Sigmoid colon (tissue), 7 donors: Measurements from ENCODE around the gene EEA1. TPM values are rescaled to one million over a fixed set of nuclear protein-coding genes. Genes with fewer than 3 reads are reported as not detected.
"Not testable (repeated sequence)": the region's sequence is repeated elsewhere in the genome, so short reads cannot be mapped to it uniquely, and the experiment has no call there.

Source experiments
- DNase-seq: peaks from one replicate; pipeline ENCODE4 v3.0.0-alpha.2; 2019
- H3K27ac ChIP-seq, 4 donors: fragments of 200-600 bp; sonication (generic); one replicate each; pipeline ENCODE4 v1.5.1; 2016 to 2019; ENCODE audit warnings: mild to moderate bottlenecking in 1 of 4
- H3K27me3 ChIP-seq, 3 donors: fragments of 200-600 bp; sonication (generic); one replicate each; pipeline ENCODE4 v1.5.1; 2019; ENCODE audit warnings: mild to moderate bottlenecking in 1 of 3
- H3K36me3 ChIP-seq, 4 donors: fragments of 200-600 bp; sonication (generic); one replicate each; pipeline ENCODE4 v1.5.1; 2016 to 2019
- H3K4me1 ChIP-seq, 4 donors: fragments of 200-600 bp; sonication (generic); one replicate each; pipeline ENCODE4 v1.5.1; 2017 to 2019
- H3K4me3 ChIP-seq, 4 donors: fragments of 200-600 bp; sonication (generic); one replicate each; pipeline ENCODE4 v1.5.1; 2017 to 2019; ENCODE audit warnings: mild to moderate bottlenecking in 2 of 4, moderate library complexity in 1 of 4
- H3K9me3 ChIP-seq, 4 donors: fragments of 200-600 bp in 3 of 4; sonication (generic) in 3 of 4; one replicate each; pipeline versions ENCODE4 v1.5.1 to v1.6.1; 2013 to 2019
- CTCF ChIP-seq, 4 experiments: fragments of 450-650 bp in 3 of 4; fragments of 200-600 bp in 1 of 4; IDR thresholded peaks; one replicate each; pipeline ENCODE4 v1.5.1; 2016 to 2019; ENCODE audit warnings: antibody characterized with exemption in 4 of 4, mild to moderate bottlenecking in 3 of 4, moderate library complexity in 2 of 4
- EP300 ChIP-seq, 4 donors: sonication (generic); formaldehyde crosslinking; IDR thresholded peaks; one replicate each; pipeline ENCODE4 v1.6.1; 2017; ENCODE audit warnings: antibody characterized with exemption in 4 of 4
- POLR2A ChIP-seq, 2 donors: fragments of 450-650 bp; IDR thresholded peaks; one replicate each; pipeline ENCODE4 v1.6.1; 2016; ENCODE audit warnings: antibody characterized with exemption in 2 of 2, mild to moderate bottlenecking in 2 of 2, moderate library complexity in 2 of 2
- POLR2AphosphoS5 ChIP-seq, 4 donors: sonication (generic); formaldehyde crosslinking; IDR thresholded peaks; one replicate each; pipeline ENCODE4 v1.6.1; 2017; ENCODE audit warnings: antibody characterized with exemption in 4 of 4
- WGBS, 2 donors: extraction: QIAGEN DNeasy Blood & Tissue Kit; methylation state at CpG; one replicate each; pipeline ENCODE4 v1.1.7; 2013; 5-methylcytosine and 5-hydroxymethylcytosine counted together
- intact Hi-C: fragments of 100-400 bp; cut with DNase I; formaldehyde crosslinking; loops from one replicate; pipeline ENCODE4 v1.15.1; 2023
- polyA plus RNA-seq, 3 donors: library from polyadenylated mRNA; stranded (reverse); fragments of 200-250 nt; gene quantifications; one replicate each; pipeline ENCODE4 v1.2.3, GENCODE V29; 2013
- total RNA-seq, 4 donors: library from RNA; depleted of rRNA; stranded (reverse); fragments of >200 nt; gene quantifications; one replicate each; pipeline ENCODE4 v1.1.0, GENCODE V29; 2016
- donor health status: healthy with polysubstance abuse.
- donor health status: Bipolar disorder and iron deficiency.
- donor health status: healthy.

Gene EEA1
- total and polyA plus RNA-seq, 7 donors, result 3.0 to 40.2 (median 17.9) TPM

- H3K9me3 ChIP-seq, result no peaks in the 10 kb centered on the region
- WGBS, 2 donors, result 78 to 81% methylated on average over 3 of the region's 3 CpGs
- no peak for TF ChIP-seq POLR2A (IDR thresholded peaks at IDR 0.05)
- TF ChIP-seq CTCF (IDR thresholded peaks at IDR 0.05), result no peak
- no peak for TF ChIP-seq EP300 (IDR thresholded peaks at IDR 0.05)
- TF ChIP-seq POLR2AphosphoS5 (IDR thresholded peaks at IDR 0.05), result no peak
- H3K27me3 ChIP-seq, result no peaks in the 10 kb centered on the region
- H3K36me3 ChIP-seq, result peaks cover 0 to 59% (median 6%) of the 10 kb centered on the region in 4 donors
- no peaks in the 10 kb centered on the region for H3K4me1 ChIP-seq
- H3K27ac ChIP-seq, result no peak overlapping the region
- intact Hi-C loops, result no loop called here
- no peak for DNase-seq
- no peak overlapping the region for H3K4me3 ChIP-seq
Measured at GRCh38 chr12:92802906-92803305, 126.2 kb downstream of the EEA1 start.

GRCh38 chr12:92796650-92797049 lies 132.4 kb downstream of the EEA1 start:
- H3K9me3 ChIP-seq, result no peaks in the 10 kb centered on the region
- H3K4me3 ChIP-seq, result no peak overlapping the region
- H3K27me3 ChIP-seq, result no peaks in the 10 kb centered on the region
- intact Hi-C loops, result no loop called here
- H3K4me1 ChIP-seq, result no peaks in the 10 kb centered on the region
- no peak for DNase-seq
- peaks cover 0 to 56% (median 2%) of the 10 kb centered on the region in 4 donors for H3K36me3 ChIP-seq
- H3K27ac ChIP-seq, result no peak overlapping the region
- TF ChIP-seq CTCF (IDR thresholded peaks at IDR 0.05), result no peak
- TF ChIP-seq EP300 (IDR thresholded peaks at IDR 0.05), result no peak
- no peak for TF ChIP-seq POLR2AphosphoS5 (IDR thresholded peaks at IDR 0.05)
- no peak for TF ChIP-seq POLR2A (IDR thresholded peaks at IDR 0.05)

- no peak overlapping the region for H3K27ac ChIP-seq
- no peak overlapping the region for H3K4me3 ChIP-seq
- no peak for DNase-seq
- peaks cover 0 to 43% (median 3%) of the 10 kb centered on the region in 4 donors for H3K36me3 ChIP-seq
- TF ChIP-seq POLR2A (IDR thresholded peaks at IDR 0.05) (no peak), CTCF (IDR thresholded peaks at IDR 0.05) (no peak), POLR2AphosphoS5 (IDR thresholded peaks at IDR 0.05) (no peak), EP300 (IDR thresholded peaks at IDR 0.05) (no peak)
- no peaks in the 10 kb centered on the region for H3K27me3 ChIP-seq
- intact Hi-C loops, result no loop called here
- peaks cover 0 to 6% (median under 1%) of the 10 kb centered on the region in 4 donors for H3K9me3 ChIP-seq
- no peaks in the 10 kb centered on the region for H3K4me1 ChIP-seq
Measured at GRCh38 chr12:92794814-92795213, 134.3 kb downstream of the EEA1 start.

GRCh38 chr12:92794356-92794755 lies 134.7 kb downstream of the EEA1 start:
- H3K27ac ChIP-seq, DNase-seq, H3K27me3 ChIP-seq, H3K4me3 ChIP-seq, H3K9me3 ChIP-seq, intact Hi-C loops, H3K4me1 ChIP-seq: not testable (repeated sequence)
- 90 to 96% methylated on average over 5 of the region's 5 CpGs for WGBS, 2 donors
- peaks cover 0 to 39% (median 5%) of the 10 kb centered on the region in 4 donors for H3K36me3 ChIP-seq

- peaks cover 0 to 3% (median 0%) of the 10 kb centered on the region in 4 donors for H3K9me3 ChIP-seq
- DNase-seq, result no peak
- TF ChIP-seq POLR2AphosphoS5 (IDR thresholded peaks at IDR 0.05) (no peak), CTCF (IDR thresholded peaks at IDR 0.05) (no peak), EP300 (IDR thresholded peaks at IDR 0.05) (no peak), POLR2A (IDR thresholded peaks at IDR 0.05) (no peak)
- peaks cover 0 to 8% (median 0%) of the 10 kb centered on the region in 4 donors for H3K4me1 ChIP-seq
- no peak overlapping the region for H3K4me3 ChIP-seq
- WGBS, 2 donors, result 89 to 93% methylated on average over 1 of the region's 1 CpG
- intact Hi-C loops, result loop anchor here (5.0 kb wide), 2 partner anchors 141 to 611 kb away; partner anchors contain the start of gene EEA1
- no peak overlapping the region for H3K27ac ChIP-seq
- no peaks in the 10 kb centered on the region for H3K27me3 ChIP-seq
- H3K36me3 ChIP-seq, result peaks cover 0 to 14% (median 5%) of the 10 kb centered on the region in 4 donors
Measured at GRCh38 chr12:92786045-92786444, 143.1 kb downstream of the EEA1 start.
